ENCODE results near the gene HMX3.

Gene HMX3

DNA sequence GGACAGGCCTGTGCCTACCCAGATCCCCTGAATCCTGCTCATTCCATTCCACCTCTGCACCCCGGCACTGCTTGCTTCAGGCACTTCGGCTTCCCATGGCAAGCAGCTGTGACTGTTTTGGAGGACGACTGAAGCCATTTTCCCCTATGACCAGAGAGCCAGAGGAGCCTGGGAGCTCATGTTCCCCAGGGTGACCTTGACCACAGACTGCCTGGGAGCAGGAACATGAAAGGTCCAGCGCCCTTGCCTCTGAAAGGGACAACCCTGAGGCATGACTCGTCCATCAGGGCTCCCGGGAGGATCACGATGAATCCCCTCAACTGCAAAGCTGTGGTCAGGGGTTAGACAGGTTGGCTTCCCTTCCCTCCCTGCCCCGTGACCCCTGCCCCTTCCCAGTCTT is 16.7 kb upstream of the HMX3 start:
- TF ChIP-seq, protein P1, sequence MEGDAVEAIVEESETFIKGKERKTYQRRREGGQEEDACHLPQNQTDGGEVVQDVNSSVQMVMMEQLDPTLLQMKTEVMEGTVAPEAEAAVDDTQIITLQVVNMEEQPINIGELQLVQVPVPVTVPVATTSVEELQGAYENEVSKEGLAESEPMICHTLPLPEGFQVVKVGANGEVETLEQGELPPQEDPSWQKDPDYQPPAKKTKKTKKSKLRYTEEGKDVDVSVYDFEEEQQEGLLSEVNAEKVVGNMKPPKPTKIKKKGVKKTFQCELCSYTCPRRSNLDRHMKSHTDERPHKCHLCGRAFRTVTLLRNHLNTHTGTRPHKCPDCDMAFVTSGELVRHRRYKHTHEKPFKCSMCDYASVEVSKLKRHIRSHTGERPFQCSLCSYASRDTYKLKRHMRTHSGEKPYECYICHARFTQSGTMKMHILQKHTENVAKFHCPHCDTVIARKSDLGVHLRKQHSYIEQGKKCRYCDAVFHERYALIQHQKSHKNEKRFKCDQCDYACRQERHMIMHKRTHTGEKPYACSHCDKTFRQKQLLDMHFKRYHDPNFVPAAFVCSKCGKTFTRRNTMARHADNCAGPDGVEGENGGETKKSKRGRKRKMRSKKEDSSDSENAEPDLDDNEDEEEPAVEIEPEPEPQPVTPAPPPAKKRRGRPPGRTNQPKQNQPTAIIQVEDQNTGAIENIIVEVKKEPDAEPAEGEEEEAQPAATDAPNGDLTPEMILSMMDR (IDR thresholded peaks at IDR 0.05): no peak
- TF ChIP-seq ZFX (IDR thresholded peaks at IDR 0.05; ENCODE audit: borderline replicate concordance): no peak
- no peak overlapping the region for H3K27ac ChIP-seq

DNA sequence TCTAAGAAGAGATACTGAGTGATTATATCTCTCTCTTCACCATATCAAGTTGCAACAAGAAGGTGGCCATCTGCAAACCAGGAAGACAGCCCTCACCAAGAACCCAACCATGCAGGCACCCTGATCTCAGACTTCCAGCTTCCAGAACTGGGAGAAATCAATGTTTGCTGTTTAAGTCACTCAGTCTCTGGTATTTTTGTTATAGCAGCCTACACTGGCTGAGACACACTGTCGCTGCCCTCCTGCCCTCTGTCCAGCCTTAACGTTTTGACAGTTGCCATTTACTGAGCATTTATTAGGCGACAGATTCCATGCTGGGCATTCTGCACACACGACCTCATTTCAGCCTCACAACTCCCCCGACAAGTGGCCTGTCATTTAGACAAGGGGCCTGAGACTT is 9.5 kb upstream of the HMX3 start:
- TF ChIP-seq, protein P1 (IDR thresholded peaks at IDR 0.05): no peak
- TF ChIP-seq ZFX (IDR thresholded peaks at IDR 0.05; ENCODE audit: borderline replicate concordance): no peak
- no peak overlapping the region for H3K27ac ChIP-seq

DNA sequence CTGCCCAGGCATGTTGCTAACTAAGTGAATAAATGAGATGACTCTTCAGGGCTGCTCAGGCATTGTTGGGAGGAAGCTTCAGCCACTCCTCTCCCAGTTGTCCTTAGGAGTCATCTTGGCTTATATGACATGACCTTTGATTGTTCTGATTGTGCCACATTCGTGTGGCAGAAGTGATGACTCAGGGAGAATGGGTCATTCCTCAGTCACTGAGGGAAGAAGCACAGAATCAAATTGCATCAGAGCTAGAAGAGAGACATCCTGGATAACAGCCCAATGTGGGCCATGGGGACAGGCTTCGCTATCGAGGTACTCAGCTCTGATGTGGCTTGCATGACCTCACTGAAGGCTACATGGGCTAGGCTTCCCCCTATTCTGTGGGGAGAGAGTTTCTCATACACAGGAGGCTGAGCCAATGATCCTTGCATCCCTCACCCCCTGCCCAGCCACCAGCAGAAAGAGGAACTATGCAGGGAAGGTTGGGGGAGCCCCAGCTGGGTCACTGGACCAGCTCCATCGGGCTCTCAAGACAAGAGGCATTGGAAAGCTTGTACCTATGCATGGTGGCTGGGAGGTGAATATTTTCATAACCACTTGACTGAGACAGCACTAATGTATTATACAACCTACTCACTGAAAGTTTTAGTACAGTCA is 6.0 kb upstream of the HMX3 start:
- TF ChIP-seq, protein P1 (IDR thresholded peaks at IDR 0.05): no peak
- no peak for TF ChIP-seq ZFX (IDR thresholded peaks at IDR 0.05; ENCODE audit: borderline replicate concordance)

DNA sequence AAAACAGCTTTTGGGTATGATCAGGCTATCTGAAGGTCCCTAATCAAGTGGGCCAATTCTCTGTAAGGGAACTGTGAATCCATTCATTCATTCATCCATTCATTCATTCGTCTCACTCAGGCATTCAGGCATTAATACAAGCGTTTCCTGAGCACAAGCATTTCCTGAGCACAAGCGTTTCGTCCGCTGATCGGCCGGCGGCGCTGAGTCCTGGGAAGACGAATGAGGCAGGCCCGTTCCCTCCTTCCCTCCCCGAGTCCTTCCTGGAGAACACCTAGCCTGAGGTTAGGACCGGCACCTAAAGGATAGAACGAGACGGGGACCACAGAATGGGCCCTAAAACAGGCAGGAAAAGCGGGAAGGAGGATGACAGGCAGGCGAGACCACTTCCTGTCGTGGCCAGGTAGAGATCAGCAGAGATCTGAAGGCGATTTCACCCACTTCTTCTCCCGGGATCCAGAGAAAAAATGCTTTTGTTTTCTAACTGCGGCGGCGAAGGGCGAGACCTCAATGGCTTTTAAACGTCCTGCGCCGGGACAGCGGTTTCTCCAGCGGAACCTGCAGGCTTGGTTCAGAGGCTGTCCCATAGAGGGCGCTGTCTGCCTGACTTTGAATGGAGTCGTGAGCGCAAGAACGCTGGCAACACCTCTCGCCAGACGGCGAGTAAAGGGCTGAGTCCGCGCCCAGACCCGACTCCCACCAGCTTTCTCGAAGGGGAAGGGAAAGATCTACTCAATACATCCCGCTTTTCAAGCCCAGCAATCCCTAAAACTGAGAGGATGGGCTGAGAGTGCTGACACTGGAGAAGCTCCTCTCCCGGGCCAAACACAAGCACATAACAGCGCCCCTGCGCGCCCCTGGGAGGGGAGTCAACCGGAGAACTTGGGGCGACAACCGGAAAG is 2.9 kb upstream of the HMX3 start:
- no peak overlapping the region for H3K27ac ChIP-seq
- TF ChIP-seq ZFX (IDR thresholded peaks at IDR 0.05; ENCODE audit: borderline replicate concordance): no peak
- TF ChIP-seq, protein P1 (IDR thresholded peaks at IDR 0.05): peak; percentile 89

More for the DNA sequence above, 6.0 kb upstream of the HMX3 start:
- H3K27ac ChIP-seq: no peak overlapping the region

DNA sequence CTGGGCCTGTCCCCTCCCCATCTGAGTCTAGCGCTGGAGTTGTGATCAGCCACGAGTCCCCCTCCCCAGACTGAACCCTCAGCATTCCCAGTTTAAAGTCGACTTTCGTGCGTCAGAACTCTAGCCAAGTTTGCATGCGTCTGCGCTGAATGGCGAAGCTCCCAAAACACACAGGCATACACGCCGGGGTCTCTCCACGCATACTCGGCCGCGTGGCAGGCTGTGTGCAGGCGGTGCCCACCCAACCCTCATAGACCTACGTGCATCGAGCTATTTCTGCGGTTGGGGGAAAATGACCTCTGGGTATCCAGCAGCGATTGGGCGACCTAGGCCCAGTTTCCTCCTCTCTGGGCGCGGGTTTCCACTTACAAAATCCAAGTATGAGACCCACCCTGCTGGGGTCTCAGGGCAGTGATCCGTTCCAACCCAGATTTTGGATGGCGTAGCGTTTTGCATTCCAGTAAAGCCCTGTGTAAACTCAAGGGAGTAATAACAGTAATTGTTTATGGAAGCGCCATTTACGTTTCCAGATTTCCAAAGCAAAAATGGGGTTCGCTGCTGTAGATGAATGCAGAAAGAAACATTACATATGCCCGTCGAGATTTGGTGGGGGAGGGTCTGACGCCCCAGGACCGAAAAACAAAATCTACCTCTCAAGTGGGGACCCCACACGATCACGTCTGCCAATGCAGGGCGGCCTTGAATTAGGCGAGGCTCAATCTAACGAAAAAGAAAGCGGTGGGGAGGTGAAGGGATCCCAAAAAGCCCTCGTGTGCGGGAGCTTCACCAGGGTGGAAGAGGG is 2.0 kb upstream of the HMX3 start:
- H3K27ac ChIP-seq: no peak overlapping the region
- TF ChIP-seq ZFX (IDR thresholded peaks at IDR 0.05; ENCODE audit: borderline replicate concordance): no peak
- TF ChIP-seq, protein P1 (IDR thresholded peaks at IDR 0.05): no peak

DNA sequence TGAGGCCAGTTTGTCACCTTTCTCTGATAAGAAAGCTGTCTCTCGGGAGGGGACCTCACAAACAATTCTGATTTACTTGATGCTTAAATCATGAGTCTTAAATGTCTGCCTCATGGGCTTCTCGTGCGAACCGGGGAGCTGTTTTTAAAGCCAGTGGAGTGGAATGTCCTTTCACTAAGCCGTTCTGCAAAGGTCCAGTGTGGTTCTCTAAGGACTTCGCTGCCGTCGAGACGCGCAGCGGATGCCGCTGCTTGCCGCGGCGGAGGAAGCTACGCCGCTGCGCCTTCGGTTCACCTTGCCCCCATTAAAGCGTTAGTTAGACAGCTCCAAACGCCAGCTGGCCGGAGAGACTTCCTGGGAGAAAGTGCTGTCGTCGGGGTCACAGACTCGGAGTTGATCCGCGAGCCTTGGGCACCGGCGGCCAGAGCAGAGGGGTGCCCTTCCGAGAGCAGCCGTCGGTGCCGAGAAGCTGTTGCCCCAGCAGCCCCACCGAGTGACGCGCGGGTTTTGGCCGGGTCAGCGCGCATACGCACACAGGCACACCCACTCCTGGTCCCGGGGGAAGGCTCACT is 1.3 kb upstream of the HMX3 start:
- no peak overlapping the region for H3K27ac ChIP-seq
- TF ChIP-seq ZFX (IDR thresholded peaks at IDR 0.05; ENCODE audit: borderline replicate concordance): no peak
- TF ChIP-seq, protein P1 (IDR thresholded peaks at IDR 0.05): no peak
